Measurements from ENCODE around the gene S100A8.

DNA sequence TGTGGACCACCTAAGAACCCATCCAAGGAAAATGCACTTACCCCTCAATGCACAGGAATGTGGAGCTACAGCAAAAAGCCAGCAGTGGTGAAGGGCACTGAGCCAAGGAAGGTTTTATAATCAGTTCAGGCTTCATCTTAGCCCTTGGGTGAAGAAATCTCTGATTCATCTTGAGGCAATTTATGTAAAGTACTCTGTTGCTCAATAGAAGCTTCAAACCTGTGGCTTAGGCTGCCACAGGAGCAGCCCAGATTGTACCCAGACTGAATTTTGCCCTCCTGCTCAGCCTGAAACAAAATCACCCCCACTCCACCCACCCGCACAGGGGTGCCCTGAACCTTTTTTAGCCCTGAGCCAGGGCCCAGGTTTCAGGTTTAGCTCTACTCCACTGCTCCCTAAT lies 15.4 kb downstream of the S100A8 start, which contains the start of gene S100A12:
- TF ChIP-seq, protein P1, sequence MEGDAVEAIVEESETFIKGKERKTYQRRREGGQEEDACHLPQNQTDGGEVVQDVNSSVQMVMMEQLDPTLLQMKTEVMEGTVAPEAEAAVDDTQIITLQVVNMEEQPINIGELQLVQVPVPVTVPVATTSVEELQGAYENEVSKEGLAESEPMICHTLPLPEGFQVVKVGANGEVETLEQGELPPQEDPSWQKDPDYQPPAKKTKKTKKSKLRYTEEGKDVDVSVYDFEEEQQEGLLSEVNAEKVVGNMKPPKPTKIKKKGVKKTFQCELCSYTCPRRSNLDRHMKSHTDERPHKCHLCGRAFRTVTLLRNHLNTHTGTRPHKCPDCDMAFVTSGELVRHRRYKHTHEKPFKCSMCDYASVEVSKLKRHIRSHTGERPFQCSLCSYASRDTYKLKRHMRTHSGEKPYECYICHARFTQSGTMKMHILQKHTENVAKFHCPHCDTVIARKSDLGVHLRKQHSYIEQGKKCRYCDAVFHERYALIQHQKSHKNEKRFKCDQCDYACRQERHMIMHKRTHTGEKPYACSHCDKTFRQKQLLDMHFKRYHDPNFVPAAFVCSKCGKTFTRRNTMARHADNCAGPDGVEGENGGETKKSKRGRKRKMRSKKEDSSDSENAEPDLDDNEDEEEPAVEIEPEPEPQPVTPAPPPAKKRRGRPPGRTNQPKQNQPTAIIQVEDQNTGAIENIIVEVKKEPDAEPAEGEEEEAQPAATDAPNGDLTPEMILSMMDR (IDR thresholded peaks at IDR 0.05) = no peak
- TF ChIP-seq EP300 (IDR thresholded peaks at IDR 0.05) (no peak), POLR2AphosphoS5 (IDR thresholded peaks at IDR 0.05) (no peak)

Measured in suprapubic skin (tissue), 4 donors.